ENCODE data around the gene FBLN1.

DNA sequence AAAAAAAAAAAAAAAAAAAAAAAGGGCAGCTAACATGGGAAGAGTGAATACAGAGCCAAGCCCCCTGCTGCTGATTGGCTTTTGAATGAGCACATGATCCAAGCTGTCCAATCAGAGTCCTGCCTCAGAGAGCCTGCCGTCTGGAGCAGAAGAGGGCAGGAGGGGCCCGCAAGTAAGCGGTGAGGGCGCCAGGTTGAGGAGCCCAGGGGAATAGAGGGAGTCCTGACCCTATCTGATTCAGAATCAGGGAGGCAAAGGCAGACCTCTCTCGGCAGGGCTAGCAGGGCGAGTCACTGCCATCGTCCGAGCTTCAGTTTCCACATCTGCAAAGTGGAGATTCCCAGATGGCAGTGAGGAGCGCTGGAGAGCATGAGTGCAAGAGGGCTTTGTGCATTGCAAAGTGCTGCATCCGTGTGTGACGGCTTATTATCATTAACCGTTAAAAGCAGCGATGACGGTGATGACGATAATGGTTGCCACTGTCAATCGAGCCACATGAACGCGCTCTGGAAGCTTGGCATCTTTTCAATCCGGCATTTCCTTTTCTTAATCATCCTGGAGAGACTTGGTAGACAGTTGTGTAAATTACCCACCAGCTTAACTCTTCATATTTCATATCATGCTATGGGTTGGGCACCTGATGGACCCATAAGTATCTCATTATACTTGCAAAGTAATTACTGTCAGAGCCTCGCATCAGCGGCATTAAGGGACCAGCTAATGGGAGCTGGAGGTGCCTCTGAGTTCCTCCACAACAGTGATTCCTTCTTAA lies 100.3 kb downstream of the FBLN1 start:
- TF ChIP-seq, protein P1, sequence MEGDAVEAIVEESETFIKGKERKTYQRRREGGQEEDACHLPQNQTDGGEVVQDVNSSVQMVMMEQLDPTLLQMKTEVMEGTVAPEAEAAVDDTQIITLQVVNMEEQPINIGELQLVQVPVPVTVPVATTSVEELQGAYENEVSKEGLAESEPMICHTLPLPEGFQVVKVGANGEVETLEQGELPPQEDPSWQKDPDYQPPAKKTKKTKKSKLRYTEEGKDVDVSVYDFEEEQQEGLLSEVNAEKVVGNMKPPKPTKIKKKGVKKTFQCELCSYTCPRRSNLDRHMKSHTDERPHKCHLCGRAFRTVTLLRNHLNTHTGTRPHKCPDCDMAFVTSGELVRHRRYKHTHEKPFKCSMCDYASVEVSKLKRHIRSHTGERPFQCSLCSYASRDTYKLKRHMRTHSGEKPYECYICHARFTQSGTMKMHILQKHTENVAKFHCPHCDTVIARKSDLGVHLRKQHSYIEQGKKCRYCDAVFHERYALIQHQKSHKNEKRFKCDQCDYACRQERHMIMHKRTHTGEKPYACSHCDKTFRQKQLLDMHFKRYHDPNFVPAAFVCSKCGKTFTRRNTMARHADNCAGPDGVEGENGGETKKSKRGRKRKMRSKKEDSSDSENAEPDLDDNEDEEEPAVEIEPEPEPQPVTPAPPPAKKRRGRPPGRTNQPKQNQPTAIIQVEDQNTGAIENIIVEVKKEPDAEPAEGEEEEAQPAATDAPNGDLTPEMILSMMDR (IDR thresholded peaks at IDR 0.05) = 0 out of 2 replicates have a peak, but pooled peaks have one; percentile 3
- TF ChIP-seq ZFX (IDR thresholded peaks at IDR 0.05; ENCODE audit: borderline replicate concordance) = no peak
